Left ventricle myocardium inferior (tissue), 1 donor: Measurements from ENCODE around the gene DLST. TPM values are rescaled to one million over a fixed set of nuclear protein-coding genes. Genes with fewer than 3 reads are reported as not detected.

ENCODE experiments used
- DNase-seq: peaks from one replicate; pipeline ENCODE4 v3.0.0-alpha.2; 2020
- H3K27ac ChIP-seq: fragments of 200-600 bp; replicated peaks from 2 replicates; pipeline ENCODE4 v1.8.0; 2021
- H3K27me3 ChIP-seq: fragments of 200-600 bp; 2 replicates; pipeline ENCODE4 v1.8.0; 2021; ENCODE audit warnings: low read depth
- H3K36me3 ChIP-seq: fragments of 200-600 bp; 2 replicates; pipeline ENCODE4 v1.8.0; 2021
- H3K4me1 ChIP-seq: fragments of 200-600 bp; 2 replicates; pipeline ENCODE4 v1.8.0; 2021
- H3K4me3 ChIP-seq: fragments of 200-600 bp; 2 replicates; pipeline ENCODE4 v1.8.0; 2021; ENCODE audit warnings: mild to moderate bottlenecking, moderate library complexity
- H3K9me3 ChIP-seq: fragments of 200-600 bp; replicated peaks from 2 replicates; pipeline ENCODE4 v1.8.0; 2021
- intact Hi-C: fragments of 100-400 bp; cut with micrococcal nuclease; formaldehyde crosslinking; loops from one replicate; pipeline ENCODE4 v1.11.0; 2022
- total RNA-seq: library from RNA; stranded (reverse); fragmentation: NEBNext Ultra II Directional; extraction: Animal tissue kit (Norgen Biotek cat#: 25700); gene quantifications from one replicate; pipeline ENCODE4 v1.2.1, GENCODE V29; 2021
- TF ChIP-seq, protein P1 (sequence below): fragments of 200-600 bp; IDR thresholded peaks from 2 replicates; pipeline ENCODE4 v1.8.0; 2021; ENCODE audit warnings: antibody characterized with exemption, mild to moderate bottlenecking, borderline replicate concordance
- donor health status: DM: no; HTN: yes; CAD: no; lungs with severe emphysema.

The DLST gene
- total RNA-seq, 1 donor from 2014 or later, result 230 TPM

DNA sequence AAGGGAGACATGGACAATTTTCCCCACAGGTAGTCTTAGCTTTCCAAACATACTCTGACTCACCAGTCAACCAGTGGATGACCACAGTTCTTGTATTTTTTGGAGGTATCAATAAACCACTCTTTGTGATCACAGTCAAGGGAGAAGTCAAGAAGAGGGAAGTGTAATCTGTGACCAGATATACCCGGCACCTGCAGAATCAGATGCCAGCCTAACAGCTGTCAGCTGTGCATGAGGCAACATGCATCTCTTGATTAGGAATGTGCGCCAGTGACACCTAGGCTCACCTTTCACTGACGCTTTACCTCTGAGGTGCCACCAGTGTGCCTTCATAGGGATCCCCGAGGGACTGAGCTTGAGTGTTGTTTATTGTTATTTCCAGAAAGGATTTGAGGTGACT, 25.8 kb upstream of the DLST start:
- intact Hi-C loops, result no loop called here
- H3K4me3 ChIP-seq, result no peak overlapping the region
- no peak overlapping the region for H3K27ac ChIP-seq
- H3K9me3 ChIP-seq, result no peaks in the 10 kb centered on the region
- DNase-seq, result no peak
- TF ChIP-seq, protein P1, sequence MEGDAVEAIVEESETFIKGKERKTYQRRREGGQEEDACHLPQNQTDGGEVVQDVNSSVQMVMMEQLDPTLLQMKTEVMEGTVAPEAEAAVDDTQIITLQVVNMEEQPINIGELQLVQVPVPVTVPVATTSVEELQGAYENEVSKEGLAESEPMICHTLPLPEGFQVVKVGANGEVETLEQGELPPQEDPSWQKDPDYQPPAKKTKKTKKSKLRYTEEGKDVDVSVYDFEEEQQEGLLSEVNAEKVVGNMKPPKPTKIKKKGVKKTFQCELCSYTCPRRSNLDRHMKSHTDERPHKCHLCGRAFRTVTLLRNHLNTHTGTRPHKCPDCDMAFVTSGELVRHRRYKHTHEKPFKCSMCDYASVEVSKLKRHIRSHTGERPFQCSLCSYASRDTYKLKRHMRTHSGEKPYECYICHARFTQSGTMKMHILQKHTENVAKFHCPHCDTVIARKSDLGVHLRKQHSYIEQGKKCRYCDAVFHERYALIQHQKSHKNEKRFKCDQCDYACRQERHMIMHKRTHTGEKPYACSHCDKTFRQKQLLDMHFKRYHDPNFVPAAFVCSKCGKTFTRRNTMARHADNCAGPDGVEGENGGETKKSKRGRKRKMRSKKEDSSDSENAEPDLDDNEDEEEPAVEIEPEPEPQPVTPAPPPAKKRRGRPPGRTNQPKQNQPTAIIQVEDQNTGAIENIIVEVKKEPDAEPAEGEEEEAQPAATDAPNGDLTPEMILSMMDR, result no peak
- H3K36me3 ChIP-seq, result no peaks in the 10 kb centered on the region
- H3K4me1 ChIP-seq, result peaks cover 16% of the 10 kb centered on the region
- H3K27me3 ChIP-seq, result no peaks in the 10 kb centered on the region

DNA sequence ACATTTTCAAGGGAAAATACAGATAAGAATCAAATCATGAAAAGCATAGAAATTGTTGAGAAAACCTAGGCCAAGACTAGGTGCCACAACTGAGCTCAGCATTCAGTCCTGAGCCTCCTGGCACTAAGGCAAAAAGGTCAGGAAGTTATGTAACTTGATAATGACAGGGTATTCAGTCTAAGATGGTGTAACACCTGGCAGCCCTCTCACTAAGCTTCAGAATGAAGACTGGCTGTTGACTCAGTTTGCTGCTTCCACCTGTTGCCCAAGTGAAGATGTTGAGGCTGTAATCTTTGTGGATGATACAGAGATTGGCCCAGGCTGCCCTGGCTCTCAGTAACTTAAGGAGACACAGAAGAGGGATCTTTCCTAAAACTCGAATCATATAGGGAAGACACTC, 25.4 kb upstream of the DLST start:
- no peak overlapping the region for H3K27ac ChIP-seq

DNA sequence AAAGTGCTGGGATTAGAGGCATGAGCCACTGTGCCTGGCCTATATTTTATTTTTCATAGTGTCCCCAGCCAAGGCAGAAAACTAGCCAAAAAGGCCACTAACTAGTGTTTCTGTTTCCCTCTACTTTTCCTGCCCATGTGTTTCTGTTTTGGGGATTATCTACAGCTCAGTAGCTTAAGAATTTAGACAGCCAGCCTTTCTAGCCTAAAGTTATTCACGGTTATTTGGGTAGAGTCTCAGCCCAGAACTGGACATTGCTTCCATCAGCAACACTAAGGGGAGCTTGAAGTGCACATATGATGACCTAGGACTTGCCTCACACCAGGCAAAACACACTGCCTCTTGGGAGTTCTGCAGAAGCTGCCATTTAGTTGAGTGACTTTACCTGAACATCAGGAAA, 23.7 kb upstream of the DLST start:
- no peak for DNase-seq
- intact Hi-C loops, result no loop called here
- Histone ChIP-seq H3K4me3 (no peak overlapping the region), H3K36me3 (no peaks in the 10 kb centered on the region), H3K4me1 (peaks cover 20% of the 10 kb centered on the region), H3K27me3 (no peaks in the 10 kb centered on the region), H3K9me3 (no peaks in the 10 kb centered on the region), H3K27ac (no peak overlapping the region)
- TF ChIP-seq, protein P1, result no peak

More for the DNA sequence above, 25.4 kb upstream of the DLST start:
- Histone ChIP-seq H3K9me3 (no peaks in the 10 kb centered on the region), H3K36me3 (no peaks in the 10 kb centered on the region), H3K27me3 (no peaks in the 10 kb centered on the region), H3K4me1 (peaks cover 20% of the 10 kb centered on the region), H3K4me3 (no peak overlapping the region)
- intact Hi-C loops, result no loop called here
- TF ChIP-seq, protein P1, result no peak
- no peak for DNase-seq

DNA sequence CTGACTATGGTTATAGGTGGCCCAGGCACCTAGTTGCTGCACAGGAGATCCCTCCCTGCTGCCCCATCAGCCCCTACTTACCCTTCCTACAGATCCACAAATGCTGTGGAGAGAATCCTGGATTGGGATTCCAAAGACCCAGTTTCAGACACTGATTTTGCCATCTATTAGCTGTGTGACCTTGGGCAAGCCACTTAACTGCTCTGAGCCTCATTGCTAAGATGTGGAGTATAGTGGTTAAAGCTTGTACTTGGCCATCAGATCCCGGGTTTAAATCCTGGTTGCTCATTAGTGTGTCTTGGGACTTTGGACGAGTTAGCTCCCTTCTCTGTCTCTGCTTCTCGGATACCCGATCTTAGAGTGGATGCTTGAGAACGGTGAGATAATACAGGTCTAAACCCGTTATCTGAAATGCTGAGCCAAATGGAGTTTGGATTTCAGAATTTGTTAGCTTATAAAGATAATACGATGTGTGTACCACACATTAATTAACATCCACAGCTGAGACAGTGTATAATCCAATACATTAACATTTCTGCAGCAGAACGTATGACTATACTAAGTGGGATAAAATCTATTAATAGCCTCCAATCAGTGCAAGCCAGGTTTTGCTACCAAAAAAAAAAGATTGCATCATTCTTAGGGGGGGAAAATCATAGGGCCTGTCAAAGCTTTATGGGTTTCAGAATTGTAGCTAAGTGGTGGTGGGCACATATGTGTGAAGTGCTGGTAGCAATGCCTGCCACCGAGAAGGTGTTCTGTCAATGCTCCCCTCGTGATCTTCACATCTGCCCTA, 21.8 kb upstream of the DLST start:
- Histone ChIP-seq H3K9me3 (no peaks in the 10 kb centered on the region), H3K27me3 (no peaks in the 10 kb centered on the region), H3K4me1 (peaks cover 20% of the 10 kb centered on the region), H3K27ac (no peak overlapping the region), H3K4me3 (no peak overlapping the region), H3K36me3 (no peaks in the 10 kb centered on the region)
- intact Hi-C loops, result no loop called here
- no peak for DNase-seq
- TF ChIP-seq, protein P1, result no peak

DNA sequence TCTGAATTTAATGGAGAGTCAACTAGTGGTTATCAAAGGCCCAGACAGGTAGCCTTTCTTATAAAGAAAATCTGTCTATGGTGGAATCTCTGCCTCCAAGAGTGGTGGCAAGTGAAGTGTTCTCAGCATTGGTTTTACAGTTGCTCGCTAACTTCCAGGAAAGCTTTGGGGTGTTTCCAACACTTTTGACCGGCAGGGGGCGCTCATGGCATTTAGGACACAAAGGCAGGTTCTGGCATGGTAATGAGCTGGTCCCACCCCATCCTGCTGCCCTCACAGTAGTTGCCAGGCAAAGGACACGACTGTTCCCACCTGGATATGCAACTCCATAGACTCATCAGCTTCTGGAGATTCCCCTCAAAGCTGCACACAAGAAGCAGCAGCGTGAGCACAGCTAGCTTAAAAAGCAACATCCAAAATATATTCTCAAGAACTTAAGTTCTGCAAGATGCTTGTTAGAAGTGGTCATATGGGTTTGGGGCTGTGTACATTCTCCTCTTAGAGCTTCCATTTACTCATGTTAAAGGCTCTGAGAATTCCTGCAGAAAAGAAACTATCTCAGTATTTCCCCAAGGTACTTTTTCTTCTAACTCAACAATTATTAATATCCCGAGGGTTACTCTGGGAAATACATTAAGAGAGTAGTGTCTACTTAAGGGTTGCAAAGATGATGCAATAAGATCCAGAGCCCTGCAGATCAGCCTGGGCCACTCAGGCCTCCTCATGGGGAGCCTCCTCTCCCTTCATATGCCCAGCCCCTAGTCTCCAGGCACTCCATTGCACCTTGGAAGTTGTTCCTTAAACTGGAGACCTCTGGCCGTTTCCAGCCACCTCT, 20.6 kb upstream of the DLST start:
- Histone ChIP-seq H3K4me3 (no peak overlapping the region), H3K36me3 (no peaks in the 10 kb centered on the region), H3K27ac (no peak overlapping the region), H3K9me3 (no peaks in the 10 kb centered on the region), H3K27me3 (no peaks in the 10 kb centered on the region), H3K4me1 (peaks cover 11% of the 10 kb centered on the region)
- TF ChIP-seq, protein P1, result peak; percentile 92
- intact Hi-C loops, result no loop called here
- DNase-seq, result peak; percentile 92
